GM12801 (cell line): ENCODE measurements around the gene SYNJ1.

ENCODE experiments used
- CTCF ChIP-seq: IDR thresholded peaks from one replicate; pipeline ENCODE4 v1.5.1; 2011; ENCODE audit warnings: control low read depth; ENCODE audit not compliant: insufficient read length; ENCODE audit errors: extremely low read depth

Gene SYNJ1

GRCh38 chr21:32608851-32609250, 119.0 kb downstream of the SYNJ1 start:
- no peak for TF ChIP-seq CTCF

GRCh38 chr21:32605469-32605868, 122.3 kb downstream of the SYNJ1 start:
- TF ChIP-seq CTCF: no peak

DNA sequence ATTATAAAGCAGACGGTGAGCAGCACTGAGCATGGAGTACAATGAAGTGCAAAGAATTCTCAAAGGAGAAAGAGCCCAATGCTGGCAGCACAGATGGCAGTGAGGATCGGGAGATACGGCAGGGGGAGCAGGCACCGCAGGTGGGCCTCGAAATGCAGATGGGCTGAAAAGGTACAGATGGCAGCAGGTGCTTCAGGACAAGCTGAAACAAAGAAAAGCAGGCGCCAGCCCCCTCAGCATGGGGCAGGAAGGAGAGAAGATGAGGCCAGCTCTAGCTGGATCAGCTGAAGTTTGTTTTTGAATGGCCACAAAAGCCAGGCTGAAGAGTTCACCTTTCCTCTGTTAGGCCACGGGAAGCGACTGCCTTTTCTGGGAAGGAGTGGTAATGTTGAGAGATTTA, 123.3 kb downstream of the SYNJ1 start:
- TF ChIP-seq CTCF: no peak

- no peak for TF ChIP-seq CTCF
Measured at GRCh38 chr21:32603131-32603530, 124.7 kb downstream of the SYNJ1 start.

DNA sequence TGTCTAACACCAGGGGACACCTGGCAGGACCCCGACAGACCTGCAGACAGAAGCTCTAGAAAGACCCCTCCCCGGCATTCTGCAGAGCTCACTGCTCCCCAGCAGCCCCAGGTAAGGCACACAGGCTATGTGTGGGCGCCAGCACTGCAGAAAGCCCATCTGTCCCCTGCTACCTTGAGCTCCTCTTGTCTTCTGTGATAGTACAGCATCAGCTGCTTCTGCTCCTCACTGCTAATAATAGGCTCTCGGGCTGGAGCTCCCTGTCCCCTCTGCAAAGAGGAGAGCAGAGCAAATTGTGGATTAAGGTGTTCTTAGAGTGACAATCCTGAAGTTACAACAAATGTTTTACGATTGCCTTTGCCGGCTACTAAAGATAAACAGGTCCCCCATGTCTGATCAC, 125.7 kb downstream of the SYNJ1 start:
- TF ChIP-seq CTCF: no peak

- no peak for TF ChIP-seq CTCF
Measured at GRCh38 chr21:32599526-32599925, 128.3 kb downstream of the SYNJ1 start.

DNA sequence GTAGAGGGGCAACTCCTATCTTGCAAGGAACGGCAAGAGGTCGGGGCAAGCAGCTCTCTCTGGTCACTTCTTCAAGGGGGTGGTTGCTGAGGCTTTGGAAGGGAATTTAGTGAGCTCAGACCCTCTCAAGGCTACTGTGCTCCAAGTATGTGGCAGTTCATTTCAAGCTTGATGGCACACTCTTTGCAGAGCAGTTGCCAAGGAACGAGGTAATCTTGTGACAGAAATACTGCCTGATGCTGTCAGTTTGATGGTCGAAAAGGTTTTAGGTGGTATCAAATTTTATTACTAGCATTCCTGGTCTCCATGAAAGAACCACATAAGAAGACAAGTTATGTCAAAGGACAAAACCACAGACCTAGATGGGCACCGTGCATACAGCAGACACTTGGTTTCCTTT, 128.7 kb downstream of the SYNJ1 start:
- no peak for TF ChIP-seq CTCF

DNA sequence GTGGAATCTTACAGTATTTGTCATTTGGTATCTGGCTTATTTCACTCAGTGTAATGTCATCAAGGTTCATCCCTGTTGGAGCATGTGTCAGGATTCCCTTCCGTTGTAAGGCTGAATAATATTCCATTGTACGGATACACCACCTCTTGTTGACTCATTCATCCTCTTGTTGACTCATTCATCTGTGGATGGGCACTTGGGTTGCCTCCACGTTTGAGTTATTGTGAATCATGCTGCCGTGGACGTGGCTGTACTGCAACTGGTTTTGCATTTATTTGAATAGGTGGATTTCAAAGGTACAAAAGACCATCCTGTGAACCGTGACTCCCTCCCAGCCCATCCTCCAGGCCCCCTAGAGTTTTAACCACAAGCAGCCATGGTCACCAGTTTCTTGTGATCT, 130.6 kb downstream of the SYNJ1 start:
- no peak for TF ChIP-seq CTCF
